ENCODE measurements around the gene C1orf94. TPM values are rescaled to one million over a fixed set of nuclear protein-coding genes. Genes with fewer than 3 reads are reported as not detected.
"Not testable (repeated sequence)": the region's sequence is repeated elsewhere in the genome, so short reads cannot be mapped to it uniquely, and the experiment has no call there.

The C1orf94 gene
- polyA plus RNA-seq, 1 donor (not counting 4 experiments of a cell fraction or from before 2014, with no cell fraction given), result 0.05 TPM

- Histone ChIP-seq H4K20me1 (ENCODE audit: control insufficient read depth, extremely low read depth, insufficient read depth, low read length) (no peaks in the 10 kb centered on the region), H3K4me2 (ENCODE audit: control insufficient read depth, extremely low read depth, insufficient read depth, low read depth, low read length) (no peak overlapping the region), H2AFZ (ENCODE audit: control insufficient read depth, low read length) (no peak overlapping the region), H3K4me3 (ENCODE audit: control insufficient read depth in 2 of 3, extremely low read depth in 1 of 3, insufficient read depth in 2 of 3, low read depth in 1 of 3, low read length in 3 of 3) (no peak overlapping the region), H3K36me3 (ENCODE audit: control insufficient read depth in 2 of 2, extremely low read depth in 1 of 2, insufficient read depth in 2 of 2, low read length in 2 of 2) (no peaks in the 10 kb centered on the region), H3K27me3 (ENCODE audit: control insufficient read depth, extremely low read depth, insufficient read depth, low read length) (peaks cover 21% of the 10 kb centered on the region), H3K27ac (ENCODE audit: control insufficient read depth, insufficient read depth, low read length) (no peak overlapping the region), H3K9ac (ENCODE audit: control insufficient read depth, extremely low read depth, insufficient read depth, low read length) (no peak overlapping the region), H3K9me3 (ENCODE audit: control insufficient read depth, low read depth, low read length) (no peaks in the 10 kb centered on the region), H3K4me1 (ENCODE audit: control insufficient read depth, extremely low read depth, insufficient read depth, low read length) (no peaks in the 10 kb centered on the region), H3K9me1 (ENCODE audit: control insufficient read depth, extremely low read depth, insufficient read depth, low read length) (no peaks in the 10 kb centered on the region), H3K79me2 (ENCODE audit: control insufficient read depth, insufficient read depth, low read length) (no peaks in the 10 kb centered on the region)
- DNase-seq (ENCODE audit: low read depth, low spot score), result no peak
- dilution Hi-C loops (cut with MboI; ENCODE audit: extremely low pct_ligation_motif_present, low sequenced_read_pairs), result no loop called here
- FAIRE-seq, result no peak
- no peak for TF ChIP-seq EZH2 (IDR thresholded peaks at IDR 0.05; ENCODE audit: low read length)
- TF ChIP-seq CTCF (optimal IDR thresholded peaks at IDR 0.05 in 1 of 3, IDR thresholded peaks at IDR 0.05 in 1 of 3, conservative IDR thresholded peaks at IDR 0.05 in 1 of 3; ENCODE audit: extremely low read depth in 1 of 3, insufficient read depth in 2 of 3, low read length in 3 of 3), result no peak
Observed at GRCh38 chr1:34178072-34178471, 1.4 kb downstream of the C1orf94 start.

- H4K20me1 ChIP-seq (ENCODE audit: control insufficient read depth, extremely low read depth, insufficient read depth, low read length); H3K4me3 ChIP-seq (ENCODE audit: control insufficient read depth in 2 of 3, extremely low read depth in 1 of 3, insufficient read depth in 2 of 3, low read depth in 1 of 3, low read length in 3 of 3); H3K9me1 ChIP-seq (ENCODE audit: control insufficient read depth, extremely low read depth, insufficient read depth, low read length); dilution Hi-C loops (cut with MboI; ENCODE audit: extremely low pct_ligation_motif_present, low sequenced_read_pairs); H3K4me2 ChIP-seq (ENCODE audit: control insufficient read depth, extremely low read depth, insufficient read depth, low read depth, low read length); H3K27me3 ChIP-seq (ENCODE audit: control insufficient read depth, extremely low read depth, insufficient read depth, low read length); H3K9ac ChIP-seq (ENCODE audit: control insufficient read depth, extremely low read depth, insufficient read depth, low read length); H3K9me3 ChIP-seq (ENCODE audit: control insufficient read depth, low read depth, low read length); H3K4me1 ChIP-seq (ENCODE audit: control insufficient read depth, extremely low read depth, insufficient read depth, low read length); DNase-seq (ENCODE audit: low read depth, low spot score); H3K36me3 ChIP-seq (ENCODE audit: control insufficient read depth in 2 of 2, extremely low read depth in 1 of 2, insufficient read depth in 2 of 2, low read length in 2 of 2); H3K79me2 ChIP-seq (ENCODE audit: control insufficient read depth, insufficient read depth, low read length); H2AFZ ChIP-seq (ENCODE audit: control insufficient read depth, low read length); FAIRE-seq; H3K27ac ChIP-seq (ENCODE audit: control insufficient read depth, insufficient read depth, low read length): not testable (repeated sequence)
Observed at GRCh38 chr1:34183381-34183780, 6.7 kb downstream of the C1orf94 start.

DNA sequence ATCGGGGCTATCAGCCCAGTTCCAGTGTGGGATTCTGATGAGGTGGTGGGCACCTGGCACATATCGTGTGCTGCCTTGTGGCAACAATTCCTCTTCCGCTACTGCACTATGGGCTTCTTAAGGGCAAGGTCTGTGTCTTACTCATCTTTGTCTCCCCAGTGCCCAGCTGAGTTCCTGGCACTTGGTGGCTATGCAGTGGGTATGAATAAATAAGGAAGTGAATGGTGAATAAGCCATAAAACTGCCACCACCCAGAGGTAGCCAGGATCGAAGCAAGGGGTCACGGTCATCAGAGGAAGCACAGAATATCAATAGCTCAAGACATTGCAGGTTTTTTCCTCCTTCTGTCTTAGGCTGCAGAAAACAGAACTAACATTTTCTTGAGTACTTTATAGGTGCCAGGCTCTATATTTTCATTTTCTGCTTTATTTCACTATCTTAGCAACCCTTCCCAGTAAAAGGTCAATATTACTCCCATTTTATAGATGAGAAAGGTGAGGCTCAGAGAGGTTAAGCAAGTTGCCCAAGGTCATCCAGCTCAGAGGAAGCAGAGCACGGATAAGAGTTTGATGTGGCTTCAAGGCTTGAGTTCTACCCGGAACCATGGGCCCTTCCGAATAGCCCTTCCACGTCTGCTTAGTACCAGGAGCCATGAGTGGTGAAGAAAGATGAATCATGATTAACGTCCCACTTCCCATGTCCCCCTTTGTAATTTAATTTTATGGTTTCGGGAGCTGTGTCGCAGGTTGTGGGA lies 10.2 kb downstream of the C1orf94 start:
- no peak overlapping the region for H3K9ac ChIP-seq (ENCODE audit: control insufficient read depth, extremely low read depth, insufficient read depth, low read length)
- FAIRE-seq, result no peak
- H2AFZ ChIP-seq (ENCODE audit: control insufficient read depth, low read length), result no peak overlapping the region
- no peak for TF ChIP-seq CTCF (optimal IDR thresholded peaks at IDR 0.05 in 1 of 3, IDR thresholded peaks at IDR 0.05 in 1 of 3, conservative IDR thresholded peaks at IDR 0.05 in 1 of 3; ENCODE audit: extremely low read depth in 1 of 3, insufficient read depth in 2 of 3, low read length in 3 of 3)
- no peak for TF ChIP-seq EZH2 (IDR thresholded peaks at IDR 0.05; ENCODE audit: low read length)
- H3K9me3 ChIP-seq (ENCODE audit: control insufficient read depth, low read depth, low read length), result no peaks in the 10 kb centered on the region
- no peaks in the 10 kb centered on the region for H3K79me2 ChIP-seq (ENCODE audit: control insufficient read depth, insufficient read depth, low read length)
- no peaks in the 10 kb centered on the region for H4K20me1 ChIP-seq (ENCODE audit: control insufficient read depth, extremely low read depth, insufficient read depth, low read length)
- H3K4me1 ChIP-seq (ENCODE audit: control insufficient read depth, extremely low read depth, insufficient read depth, low read length), result no peaks in the 10 kb centered on the region
- H3K4me3 ChIP-seq (ENCODE audit: control insufficient read depth in 2 of 3, extremely low read depth in 1 of 3, insufficient read depth in 2 of 3, low read depth in 1 of 3, low read length in 3 of 3), result no peak overlapping the region
- H3K36me3 ChIP-seq (ENCODE audit: control insufficient read depth in 2 of 2, extremely low read depth in 1 of 2, insufficient read depth in 2 of 2, low read length in 2 of 2), result no peaks in the 10 kb centered on the region
- no peaks in the 10 kb centered on the region for H3K9me1 ChIP-seq (ENCODE audit: control insufficient read depth, extremely low read depth, insufficient read depth, low read length)
- no peak for DNase-seq (ENCODE audit: low read depth, low spot score)
- no peak overlapping the region for H3K27ac ChIP-seq (ENCODE audit: control insufficient read depth, insufficient read depth, low read length)
- H3K4me2 ChIP-seq (ENCODE audit: control insufficient read depth, extremely low read depth, insufficient read depth, low read depth, low read length), result no peak overlapping the region
- dilution Hi-C loops (cut with MboI; ENCODE audit: extremely low pct_ligation_motif_present, low sequenced_read_pairs), result no loop called here
- peaks cover 4% of the 10 kb centered on the region for H3K27me3 ChIP-seq (ENCODE audit: control insufficient read depth, extremely low read depth, insufficient read depth, low read length)

Measured in keratinocyte (primary cell).